ENCODE results near the gene TIAM1. TPM values are rescaled to one million over a fixed set of nuclear protein-coding genes. Genes with fewer than 3 reads are reported as not detected.

The TIAM1 gene
- total and polyA plus RNA-seq, 11 donors, result 0.31 to 9.4 (median 1.1) TPM

- Histone ChIP-seq H3K9me3 (no peaks in the 10 kb centered on the region), H3K4me3 (no peak overlapping the region), H3K27me3 (no peaks in the 10 kb centered on the region), H3K27ac (peak overlapping the region in 1 of 12 donors; percentile 15), H3K36me3 (no peaks in the 10 kb centered on the region), H3K4me1 (no peaks in the 10 kb centered on the region)
- 81 to 88% (median 82%) methylated on average over 3 to 4 of the region's 4 CpGs for WGBS, 4 donors
- intact Hi-C loops (cut with DNase I), result no loop called here
- DNase-seq (no peak), ATAC-seq (no peak)
- TF ChIP-seq POLR2A (IDR thresholded peaks at IDR 0.05) (no peak), CTCF (IDR thresholded peaks at IDR 0.05) (no peak)
These were observed 10.1 kb upstream of the TIAM1 start for GRCh38 chr21:31354122-31354521.

GRCh38 chr21:31352836-31353235, 8.8 kb upstream of the TIAM1 start:
- TF ChIP-seq POLR2A (IDR thresholded peaks at IDR 0.05), result no peak
- 35 to 80% (median 60%) methylated on average over 2 of the region's 2 CpGs for WGBS, 4 donors
- H3K4me1 ChIP-seq, result no peaks in the 10 kb centered on the region
- ATAC-seq (no peak), DNase-seq (no peak)
- no peak overlapping the region for H3K4me3 ChIP-seq
- H3K36me3 ChIP-seq, result no peaks in the 10 kb centered on the region
- intact Hi-C loops (cut with DNase I), result no loop called here
- H3K27me3 ChIP-seq, result no peaks in the 10 kb centered on the region
- no peaks in the 10 kb centered on the region for H3K9me3 ChIP-seq
- no peak overlapping the region for H3K27ac ChIP-seq

GRCh38 chr21:31351960-31352359, 7.9 kb upstream of the TIAM1 start:
- intact Hi-C loops (cut with DNase I), result no loop called here
- H3K27ac ChIP-seq, result no peak overlapping the region
- 60 to 81% (median 64%) methylated on average over 3 of the region's 3 CpGs for WGBS, 4 donors
- H3K4me1 ChIP-seq, result no peaks in the 10 kb centered on the region
- ATAC-seq (no peak), DNase-seq (no peak)
- no peak overlapping the region for H3K4me3 ChIP-seq
- peaks cover 0 to 3% (median 0%) of the 10 kb centered on the region in 9 donors for H3K27me3 ChIP-seq
- H3K9me3 ChIP-seq, result no peaks in the 10 kb centered on the region
- H3K36me3 ChIP-seq, result no peaks in the 10 kb centered on the region
- TF ChIP-seq POLR2A (IDR thresholded peaks at IDR 0.05), result no peak
- TF ChIP-seq CTCF (IDR thresholded peaks at IDR 0.05), result no peak

- Histone ChIP-seq H3K9me3 (no peaks in the 10 kb centered on the region), H3K4me1 (no peaks in the 10 kb centered on the region), H3K27ac (no peak overlapping the region), H3K27me3 (peaks cover 0 to 5% (median 0%) of the 10 kb centered on the region in 9 donors), H3K4me3 (no peak overlapping the region), H3K36me3 (no peaks in the 10 kb centered on the region)
- 65 to 67% (median 66%) methylated on average over 5 of the region's 5 CpGs for WGBS, 4 donors
- DNase-seq, result no peak
- no peak for ATAC-seq
- no peak for TF ChIP-seq POLR2A (IDR thresholded peaks at IDR 0.05)
- no peak for TF ChIP-seq CTCF (IDR thresholded peaks at IDR 0.05)
- intact Hi-C loops (cut with DNase I), result no loop called here
These were observed 7.4 kb upstream of the TIAM1 start for GRCh38 chr21:31351438-31351837.

- Histone ChIP-seq H3K36me3 (no peaks in the 10 kb centered on the region), H3K9me3 (no peaks in the 10 kb centered on the region), H3K27ac (no peak overlapping the region), H3K4me1 (no peaks in the 10 kb centered on the region), H3K27me3 (peaks cover 0 to 20% (median 5%) of the 10 kb centered on the region in 9 donors), H3K4me3 (no peak overlapping the region)
- 31 to 54% (median 48%) methylated on average over 4 of the region's 4 CpGs for WGBS, 4 donors
- no peak for DNase-seq
- ATAC-seq, result no peak
- intact Hi-C loops (cut with DNase I), result loop anchor here in 5 of 10 donors (10.0 kb wide), 4 partner anchors 134 to 256 kb away; no protein-coding TSS in a partner anchor
- TF ChIP-seq CTCF (IDR thresholded peaks at IDR 0.05), result no peak
- no peak for TF ChIP-seq POLR2A (IDR thresholded peaks at IDR 0.05)
These were observed 5.1 kb upstream of the TIAM1 start for GRCh38 chr21:31349208-31349607.

All from heart left ventricle (tissue), 16 donors.